HG02610 (cell line): ENCODE results near the gene HAUS1.

Experiments
- ATAC-seq: cut with Tn5 transposase; IDR thresholded peaks from one replicate; pipeline ENCODE4 v1.9.1; 2021; ENCODE audit warnings: mild to moderate bottlenecking, moderate library complexity; ENCODE audit not compliant: unreplicated experiment

HAUS1 gene

GRCh38 chr18:46104128-46104911 is at the start of gene HAUS1:
HAUS1 (plus strand) TSS chr18:46104385; CDS start chr18:46104412, 27 bp downstream.
- ATAC-seq: peak; percentile 91

- ATAC-seq: peak; percentile 50
Measured at GRCh38 chr18:46054956-46055837, 49.0 kb upstream of the HAUS1 start.

GRCh38 chr18:46055838-46056230 is 48.4 kb upstream of the HAUS1 start:
- ATAC-seq: no peak

- ATAC-seq: no peak
Measured at GRCh38 chr18:46060359-46060841, 43.8 kb upstream of the HAUS1 start.

- ATAC-seq: no peak
Measured at GRCh38 chr18:46061387-46061786, 42.8 kb upstream of the HAUS1 start.

- no peak for ATAC-seq
Measured at GRCh38 chr18:46061796-46062195, 42.4 kb upstream of the HAUS1 start.

GRCh38 chr18:46062781-46063180 is 41.4 kb upstream of the HAUS1 start:
- ATAC-seq: no peak

- no peak for ATAC-seq
Measured at GRCh38 chr18:46067438-46068007, 36.7 kb upstream of the HAUS1 start.

GRCh38 chr18:46068763-46069162 is 35.4 kb upstream of the HAUS1 start:
- no peak for ATAC-seq

- peak; percentile 35 for ATAC-seq
Measured at GRCh38 chr18:46069524-46069923, 34.7 kb upstream of the HAUS1 start.

GRCh38 chr18:46070232-46070631 is 34.0 kb upstream of the HAUS1 start:
- no peak for ATAC-seq

- ATAC-seq: peak; percentile 24
Measured at GRCh38 chr18:46070815-46071652, 33.2 kb upstream of the HAUS1 start.

- ATAC-seq: peak; percentile 53
Measured at GRCh38 chr18:46071653-46072375, 32.4 kb upstream of the HAUS1 start, which contains the start of gene PSTPIP2. PSTPIP2 (minus strand) TSS chr18:46072260; CDS start chr18:46072188, 72 bp downstream.

- no peak for ATAC-seq
Measured at GRCh38 chr18:46072376-46072867, 31.8 kb upstream of the HAUS1 start.

GRCh38 chr18:46072959-46073358 is 31.2 kb upstream of the HAUS1 start:
- no peak for ATAC-seq

- no peak for ATAC-seq
Measured at GRCh38 chr18:46073474-46074331, 30.5 kb upstream of the HAUS1 start.

GRCh38 chr18:46079336-46079735 is 24.8 kb upstream of the HAUS1 start:
- ATAC-seq: no peak

GRCh38 chr18:46080156-46080555 is 24.0 kb upstream of the HAUS1 start:
- ATAC-seq: no peak

- no peak for ATAC-seq
Measured at GRCh38 chr18:46084431-46084830, 19.8 kb upstream of the HAUS1 start.
